Prostate gland (tissue), 2 donors: Measurements from ENCODE around the gene CCDC185.

Experiments used
- CTCF ChIP-seq, 4 experiments: fragments of 200-600 bp in 2 of 4; fragments of 450-650 bp in 2 of 4; sonication (generic) in 2 of 4; IDR thresholded peaks; 1 replicate in 3 of 4; 2 replicates in 1 of 4; pipeline ENCODE4 v1.5.1; 2016 to 2019; ENCODE audit warnings: antibody characterized with exemption in 4 of 4, mild to moderate bottlenecking in 2 of 4, moderate library complexity in 2 of 4
- POLR2A ChIP-seq: fragments of 450-650 bp; IDR thresholded peaks from one replicate; pipeline ENCODE4 v1.6.1; 2016; ENCODE audit warnings: antibody characterized with exemption, mild to moderate bottlenecking
- POLR2AphosphoS5 ChIP-seq: sonication (generic); formaldehyde crosslinking; IDR thresholded peaks from one replicate; pipeline ENCODE4 v1.6.1; 2017; ENCODE audit warnings: antibody characterized with exemption

GRCh38 chr1:223430236-223430635, 37.0 kb downstream of the CCDC185 start:
- TF ChIP-seq POLR2AphosphoS5 (no peak), CTCF (IDR thresholded peaks at IDR 0.05) (no peak), POLR2A (no peak)
